Hematopoietic multipotent progenitor cell treated with erythropoietin and hydrocortisone succinate and interleukin-3 and kit ligand, for 17 days (in vitro differentiated cells): ENCODE measurements around the gene HSD17B4.
A peak's percentile ranks its signal among the peaks of the same experiment; 100 is the strongest.
"Not testable (repeated sequence)": the region's sequence is repeated elsewhere in the genome, so short reads cannot be mapped to it uniquely, and the experiment has no call there.

ENCODE experiments used
- DNase-seq: peaks from one replicate; pipeline ENCODE4 v3.0.0-alpha.2; 2015; ENCODE audit warnings: low spot score

The HSD17B4 gene

DNA sequence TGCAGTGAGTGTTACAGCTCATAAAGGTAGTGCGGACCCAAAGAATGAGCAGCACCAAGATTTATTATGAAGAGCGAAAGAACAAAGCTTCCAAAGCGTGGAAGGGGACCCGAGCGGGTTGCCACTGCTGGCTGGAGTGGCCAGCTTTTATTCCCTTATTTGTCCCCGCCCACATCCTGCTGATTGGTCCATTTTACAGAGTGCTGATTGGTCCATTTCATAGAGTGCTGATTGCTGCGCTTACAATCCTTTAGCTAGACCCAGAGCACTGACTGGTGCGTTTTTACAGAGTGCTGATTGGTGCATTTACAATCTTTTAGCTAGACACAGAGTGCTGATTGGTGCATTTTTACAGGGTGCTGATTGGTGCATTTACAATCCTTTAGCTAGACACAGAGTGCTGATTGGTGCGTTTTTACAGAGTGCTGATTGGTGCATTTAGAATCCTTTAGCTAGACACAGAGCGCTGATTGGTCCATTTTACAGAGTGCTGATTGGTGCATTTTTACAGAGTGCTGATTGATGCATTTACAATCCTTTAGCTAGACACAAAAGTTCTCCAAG lies 19.5 kb upstream of the HSD17B4 start:
- not testable (repeated sequence) for DNase-seq

DNA sequence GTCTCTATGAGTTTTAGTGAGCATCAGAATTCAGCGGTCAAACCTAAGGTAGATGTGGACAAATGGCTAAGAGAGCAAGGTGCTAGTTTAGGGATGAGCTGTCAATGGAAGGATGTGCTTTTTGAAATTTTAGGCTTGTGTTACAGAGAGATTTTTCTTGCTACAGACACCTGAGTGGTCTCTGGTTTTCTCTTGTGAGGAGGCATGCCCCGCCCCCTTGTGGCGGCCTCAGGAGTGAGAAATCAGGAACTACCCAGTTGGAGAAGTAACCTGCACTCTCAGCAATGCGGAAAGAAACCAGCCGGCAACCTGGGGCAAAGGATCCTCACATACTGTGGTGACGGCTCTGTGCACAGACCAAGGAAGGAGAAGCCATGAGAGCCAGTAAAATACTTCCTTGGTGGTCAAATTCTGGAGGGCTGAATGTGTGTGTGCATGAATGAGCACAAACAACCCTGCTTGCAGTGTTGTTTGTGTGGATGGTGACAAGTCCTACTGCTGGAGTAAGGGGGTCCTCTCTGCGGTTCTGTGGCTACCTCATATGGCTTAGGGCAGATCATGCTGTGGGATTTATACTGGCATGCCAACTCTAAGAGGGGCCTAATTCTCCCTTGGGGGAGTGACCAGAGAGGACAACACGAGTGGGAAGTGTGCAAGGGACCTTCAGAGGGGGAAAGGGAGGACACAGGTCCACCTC lies 16.7 kb upstream of the HSD17B4 start:
- DNase-seq, result peak; percentile 62

DNA sequence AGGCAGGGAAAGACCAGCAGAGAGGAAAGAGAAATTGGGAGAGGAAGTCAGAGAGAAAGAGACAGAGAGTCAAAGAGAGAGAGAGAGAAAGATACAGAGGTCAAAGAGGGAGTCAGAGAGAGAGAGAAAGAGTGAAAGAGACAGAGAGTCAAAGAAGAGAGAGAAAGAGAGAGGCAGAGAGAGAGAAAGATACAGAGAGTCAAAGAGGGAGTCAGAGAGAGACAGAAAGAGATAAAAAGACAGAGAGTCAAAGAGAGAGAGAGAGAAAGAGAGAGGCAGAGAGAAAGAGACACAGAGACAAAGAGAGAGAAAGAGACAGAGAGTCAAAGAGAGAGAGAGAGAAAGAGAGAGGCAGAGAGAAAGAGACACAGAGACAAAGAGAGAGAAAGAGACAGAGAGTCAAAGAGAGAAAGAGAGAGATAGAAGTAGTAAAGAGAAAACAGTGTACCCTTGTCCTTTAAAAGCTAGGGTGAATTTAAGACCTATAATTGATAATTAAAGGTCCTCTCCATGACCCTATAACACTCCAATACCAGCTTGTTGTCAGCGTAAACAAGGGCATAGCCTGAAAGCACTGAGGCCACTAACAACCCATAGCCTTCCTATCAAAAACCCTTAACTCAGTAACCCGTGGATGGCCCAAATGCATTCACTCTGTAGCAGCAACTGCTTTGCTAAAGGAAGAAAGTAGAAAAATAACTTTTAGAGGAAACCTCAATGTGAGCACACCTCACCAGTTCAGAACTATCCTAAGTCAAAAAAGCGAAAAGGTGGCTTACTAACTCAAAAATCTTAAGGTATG lies 14.3 kb upstream of the HSD17B4 start:
- peak; percentile 27 for DNase-seq

DNA sequence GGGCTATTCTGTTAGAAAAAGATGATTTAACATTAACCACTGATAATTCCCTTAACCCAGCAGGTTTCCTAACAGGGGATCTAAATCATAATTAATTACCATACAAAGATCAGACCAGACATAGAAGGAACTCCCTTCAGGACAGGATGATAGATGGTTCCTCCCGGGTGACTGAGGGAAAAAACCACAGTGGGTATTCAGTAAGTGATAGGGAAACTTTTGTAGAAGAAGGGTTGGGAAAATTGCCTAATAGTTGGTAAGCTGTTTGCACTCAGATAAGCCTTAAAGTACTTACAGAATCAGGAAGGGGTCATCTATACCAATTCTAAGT lies 13.7 kb upstream of the HSD17B4 start:
- DNase-seq, result peak; percentile 39

DNA sequence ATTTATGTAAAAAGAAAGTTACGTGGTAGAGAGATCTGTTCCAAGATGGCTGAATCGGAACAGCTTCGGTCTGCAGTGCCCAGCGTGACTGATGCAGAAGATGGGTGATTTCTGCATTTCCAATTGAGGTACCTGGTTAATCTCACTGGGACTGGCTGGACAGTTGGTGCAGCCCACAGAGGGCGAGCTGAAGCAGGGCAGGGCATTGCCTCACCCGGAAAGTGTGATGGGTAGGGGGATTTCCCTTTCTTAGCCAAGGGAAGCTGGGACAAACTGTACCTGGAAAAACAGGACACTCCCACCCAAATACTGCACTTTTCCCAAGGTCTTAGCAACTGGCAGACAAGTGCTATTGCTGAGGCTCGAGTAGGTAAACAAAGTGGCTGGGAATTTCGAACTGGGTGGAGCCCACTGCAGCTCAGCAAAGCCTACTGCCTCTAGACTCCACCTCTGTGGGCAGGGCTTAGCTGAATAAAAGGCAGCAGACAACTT lies 13.1 kb upstream of the HSD17B4 start:
- peak; percentile 63 for DNase-seq

DNA sequence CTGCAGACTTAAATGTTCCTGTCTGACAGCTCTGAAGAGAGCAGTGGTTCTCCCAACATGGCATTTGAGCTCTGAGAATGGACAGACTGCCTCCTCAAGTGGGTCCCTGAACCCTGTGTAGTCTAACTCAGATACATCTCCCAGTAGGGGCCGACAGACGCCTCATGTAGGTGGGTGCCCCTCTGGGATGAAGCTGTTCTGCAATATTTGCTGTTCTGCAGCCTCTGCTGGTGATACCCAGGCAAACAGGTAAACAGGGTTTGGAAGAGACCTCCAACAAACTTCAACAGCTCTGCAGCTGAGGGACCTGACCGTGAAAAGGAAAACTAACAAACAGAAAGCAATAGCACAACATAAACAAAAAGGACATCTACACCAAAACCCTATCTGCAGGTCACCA lies 12.7 kb upstream of the HSD17B4 start:
- DNase-seq, result not testable (repeated sequence)

DNA sequence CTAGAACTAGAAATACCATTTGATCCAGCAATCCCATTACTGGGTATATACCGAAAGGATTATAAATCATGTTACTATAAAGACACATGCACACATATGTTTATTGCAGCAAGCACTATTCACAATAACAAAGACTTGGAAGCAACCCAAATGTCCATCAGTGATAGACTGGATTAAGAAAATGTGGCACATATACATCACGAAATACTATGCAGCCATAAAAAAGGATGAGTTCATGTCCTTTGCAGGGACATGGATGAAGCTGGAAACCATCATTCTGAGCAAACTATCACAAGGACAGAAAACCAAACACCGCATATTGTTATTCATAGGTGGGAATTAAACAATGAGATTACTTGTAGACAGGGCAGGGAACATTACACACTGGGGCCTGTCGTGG lies 7.7 kb upstream of the HSD17B4 start:
- not testable (repeated sequence) for DNase-seq

DNA sequence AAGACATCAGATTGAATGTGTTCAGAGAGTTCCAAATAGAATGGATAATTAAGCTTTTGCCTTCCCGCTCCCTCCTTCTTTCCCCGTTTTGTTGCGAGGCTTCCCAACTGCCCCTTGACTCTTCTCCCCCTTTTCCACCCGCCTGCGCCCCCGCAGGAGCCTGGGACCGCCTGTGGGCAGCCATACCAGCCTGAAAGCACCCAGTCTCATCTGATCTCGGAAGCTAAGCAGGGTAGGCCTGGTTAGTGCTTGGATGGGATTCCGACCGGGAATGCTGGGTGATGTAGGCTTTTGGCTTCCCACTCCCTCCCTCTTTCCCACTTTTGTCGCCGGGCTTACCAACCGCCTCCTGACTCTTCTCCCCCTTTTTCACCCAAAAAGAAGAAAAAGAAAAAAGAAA lies 6.8 kb upstream of the HSD17B4 start:
- DNase-seq, result no peak

DNA sequence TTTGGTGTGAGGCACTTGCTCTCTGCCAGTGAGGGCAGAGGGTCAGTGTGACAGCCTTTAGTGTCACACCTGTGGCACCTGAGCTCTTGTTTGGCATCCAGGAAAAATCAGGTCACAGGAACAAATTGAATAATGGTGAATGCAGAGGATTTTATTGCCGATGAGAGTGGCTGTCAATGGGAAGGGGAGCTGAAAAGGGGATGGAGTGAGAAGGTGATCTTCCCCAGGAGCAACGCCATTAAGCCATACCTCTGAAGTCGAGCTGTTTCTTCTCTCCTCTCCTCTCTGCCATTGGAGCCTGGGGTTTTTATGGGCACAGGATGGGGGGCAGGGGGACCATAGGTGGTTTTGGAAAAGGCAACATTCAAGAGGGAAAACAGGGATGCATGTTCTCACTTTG lies 2.4 kb upstream of the HSD17B4 start:
- DNase-seq, result no peak

DNA sequence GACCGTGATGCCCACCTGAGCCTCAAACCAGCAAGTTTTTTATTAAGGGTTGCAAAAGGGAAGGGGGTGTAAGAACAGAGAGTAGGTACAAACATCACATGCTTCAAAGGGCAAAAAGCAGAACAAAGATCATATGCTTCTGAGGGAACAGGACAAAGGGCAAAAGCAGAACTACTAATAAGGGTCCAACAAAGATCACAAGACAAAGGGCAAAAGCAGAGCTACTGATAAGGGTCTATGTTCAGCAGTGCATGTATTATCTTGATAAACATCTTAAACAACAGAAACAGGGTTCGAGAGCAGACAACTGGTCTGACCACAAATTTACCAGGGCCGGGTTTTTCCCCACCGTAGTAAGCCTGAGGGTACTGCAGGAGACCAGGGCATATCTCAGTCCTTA lies 1.7 kb upstream of the HSD17B4 start:
- DNase-seq, result not testable (repeated sequence)

DNA sequence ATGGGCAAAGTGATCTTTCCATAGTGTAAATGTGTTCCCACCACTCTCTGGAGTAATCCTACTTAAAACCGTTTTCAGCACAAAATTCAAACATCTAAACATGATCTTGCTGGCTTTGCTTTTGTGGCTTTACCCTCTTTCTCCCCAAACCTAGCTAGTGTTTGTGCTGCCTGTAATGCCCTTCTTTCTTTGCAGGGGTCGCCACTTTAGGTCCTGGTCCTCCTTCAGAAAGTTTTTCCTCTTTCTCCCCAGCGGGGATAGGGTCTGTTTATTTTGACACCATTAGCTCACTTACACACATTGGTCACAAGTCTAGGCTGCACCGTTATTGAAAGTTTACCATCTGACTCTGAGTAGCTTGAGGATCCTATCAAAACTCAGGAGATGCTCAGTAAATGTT lies 736 bp upstream of the HSD17B4 start:
- DNase-seq, result no peak

DNA sequence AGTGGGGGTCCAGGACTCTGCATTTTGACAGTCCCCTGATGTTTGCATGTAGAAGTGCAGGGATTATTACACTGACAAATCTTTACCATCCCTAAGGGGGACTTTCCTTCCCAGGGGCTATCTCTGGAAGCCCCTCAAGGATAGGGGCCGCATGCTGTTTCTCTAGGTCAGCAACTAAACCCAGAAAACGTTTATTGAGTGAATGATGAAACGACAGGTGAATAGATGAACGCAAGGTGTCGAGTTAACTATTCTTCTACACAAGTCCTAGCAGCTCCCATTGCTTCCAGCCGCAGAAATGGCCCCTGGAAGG lies 281 bp upstream of the HSD17B4 start:
- DNase-seq, result no peak

DNA sequence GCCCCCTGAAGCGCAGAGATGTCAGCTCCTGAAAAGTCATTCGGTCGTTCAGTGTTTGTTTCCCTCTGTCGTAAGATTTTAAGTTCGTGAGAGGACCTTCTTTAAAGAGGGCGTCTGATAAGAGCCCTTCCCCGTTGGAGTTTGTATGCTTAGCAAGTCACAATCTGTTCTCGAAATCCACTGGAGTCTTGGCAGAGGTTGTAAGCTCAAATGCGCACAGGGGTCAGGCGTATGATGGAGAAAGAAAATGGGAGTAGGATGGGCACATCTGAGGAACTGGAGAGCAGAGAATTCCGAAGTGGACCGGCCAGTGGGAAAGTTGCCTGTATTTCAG lies 710 bp downstream of the HSD17B4 start:
- peak; percentile 35 for DNase-seq

DNA sequence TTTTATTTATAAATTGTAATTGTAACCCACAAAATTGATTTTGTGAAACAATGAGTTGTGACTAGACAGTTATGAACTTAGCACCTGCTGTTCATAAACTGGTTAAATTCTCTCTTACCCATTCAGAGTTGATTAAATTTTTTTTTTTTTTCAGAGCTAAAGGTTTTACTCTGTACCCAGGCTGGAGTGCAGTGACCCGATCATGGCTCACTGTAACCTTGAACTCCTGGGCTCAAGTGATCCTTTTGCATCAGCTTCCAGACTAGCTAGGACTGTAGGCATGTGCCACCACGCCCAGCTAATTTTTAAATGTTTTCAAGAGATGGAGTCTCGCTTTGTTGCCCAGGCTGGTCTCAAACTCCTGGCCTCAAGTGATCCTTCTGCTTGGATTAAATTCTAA lies 1.9 kb downstream of the HSD17B4 start:
- no peak for DNase-seq

DNA sequence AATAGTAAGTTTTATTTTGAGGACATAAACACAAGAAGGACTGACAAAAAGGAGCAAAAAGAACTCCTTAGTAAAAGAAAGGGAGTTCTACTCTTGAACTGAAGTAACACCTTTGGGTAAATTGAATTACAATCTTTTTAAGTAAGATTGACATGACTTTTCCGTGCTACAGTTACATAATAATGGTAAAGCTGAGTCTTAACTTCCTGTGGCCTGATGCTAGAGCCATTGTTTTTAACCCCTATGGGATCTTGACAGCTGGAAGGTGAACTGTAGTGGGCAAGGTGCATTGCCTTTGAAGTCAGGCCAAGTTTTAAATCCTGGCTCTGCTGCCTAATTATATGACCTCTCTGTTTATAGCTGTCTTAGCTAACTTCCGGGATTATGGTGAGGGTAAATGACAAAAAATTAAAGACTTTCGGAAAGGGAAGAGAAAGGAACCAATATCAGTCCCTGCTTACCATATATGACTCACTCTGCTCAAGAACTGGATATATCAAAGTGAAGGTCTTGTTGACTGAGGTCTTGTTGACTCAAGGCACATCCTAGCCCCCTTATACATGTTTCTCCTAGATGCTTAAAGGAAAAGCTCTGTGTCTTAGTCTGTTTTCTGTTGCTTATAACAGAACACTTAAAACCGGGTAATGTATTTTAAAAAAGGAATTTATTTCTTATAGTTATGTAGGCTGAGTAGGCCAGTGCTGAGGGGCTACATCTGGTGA lies 6.8 kb downstream of the HSD17B4 start:
- no peak for DNase-seq

DNA sequence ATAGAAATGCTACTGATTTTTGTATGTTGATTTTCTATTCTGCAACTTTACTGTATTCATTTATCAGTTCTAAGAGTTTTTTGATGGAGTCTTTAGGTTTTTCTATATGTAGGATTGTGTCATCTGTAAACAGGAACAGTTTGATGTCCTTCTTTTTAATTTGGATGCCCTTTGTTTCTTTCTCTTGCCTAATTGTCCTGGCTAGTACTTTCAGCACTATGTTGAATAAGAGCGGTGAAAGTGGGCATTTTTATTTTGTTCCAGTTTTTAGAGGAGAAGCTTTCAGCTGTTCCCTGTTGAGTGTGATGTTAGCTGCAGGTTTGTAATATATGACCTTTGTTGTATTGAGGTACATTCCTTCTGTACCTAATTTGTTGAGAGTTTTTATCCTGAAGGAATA lies 13.3 kb downstream of the HSD17B4 start:
- no peak for DNase-seq

DNA sequence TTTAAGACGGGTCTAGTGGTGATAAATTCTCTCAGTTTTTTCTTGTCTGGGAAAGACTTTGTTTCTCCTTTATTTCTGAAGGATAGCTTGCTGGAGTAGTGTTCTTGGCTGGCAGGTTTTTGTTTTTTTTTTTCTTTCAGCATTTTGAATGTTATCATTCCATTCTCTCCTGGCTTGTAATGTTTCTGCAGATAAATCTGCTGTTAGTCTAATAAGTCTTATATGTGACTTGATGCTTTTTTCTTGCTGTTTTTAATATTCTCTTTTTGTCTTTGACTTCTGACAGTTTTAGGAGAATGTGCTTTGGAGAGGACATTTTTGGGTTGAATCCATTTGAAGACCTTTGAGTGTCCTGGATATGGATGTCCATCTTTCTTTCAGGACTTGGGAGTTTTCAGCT lies 16.0 kb downstream of the HSD17B4 start:
- no peak for DNase-seq

DNA sequence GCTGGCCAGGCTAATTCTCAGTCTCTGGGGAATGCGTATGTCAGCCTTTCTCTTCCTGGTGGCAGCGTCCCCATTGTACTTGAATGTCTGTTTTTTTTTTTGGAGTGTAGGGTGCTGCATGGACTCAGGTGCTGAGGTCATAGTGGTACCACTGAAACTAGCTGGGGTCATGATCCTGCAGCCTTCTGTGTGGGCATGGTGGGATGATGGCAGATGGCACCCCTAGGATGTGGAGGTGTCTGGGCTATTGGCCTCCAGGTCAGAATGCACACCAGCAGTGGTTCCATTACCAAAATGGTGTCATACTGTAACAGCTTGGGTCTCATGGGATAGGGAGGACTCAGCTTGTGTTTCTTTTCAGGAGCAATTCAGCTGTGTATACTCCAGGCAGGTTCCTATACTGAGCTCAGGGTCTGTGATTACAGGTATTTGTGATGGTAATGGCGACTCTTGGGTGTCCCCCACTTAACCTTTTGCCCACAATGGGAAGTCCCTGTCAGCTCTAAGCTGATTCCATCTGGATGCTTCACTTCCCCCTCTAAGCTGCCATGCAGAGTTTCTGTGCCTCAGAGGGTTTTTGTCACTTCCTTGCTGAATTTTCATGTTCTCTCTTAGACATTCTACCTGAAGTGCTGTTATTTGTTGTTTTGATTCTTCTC lies 17.9 kb downstream of the HSD17B4 start:
- DNase-seq, result no peak

DNA sequence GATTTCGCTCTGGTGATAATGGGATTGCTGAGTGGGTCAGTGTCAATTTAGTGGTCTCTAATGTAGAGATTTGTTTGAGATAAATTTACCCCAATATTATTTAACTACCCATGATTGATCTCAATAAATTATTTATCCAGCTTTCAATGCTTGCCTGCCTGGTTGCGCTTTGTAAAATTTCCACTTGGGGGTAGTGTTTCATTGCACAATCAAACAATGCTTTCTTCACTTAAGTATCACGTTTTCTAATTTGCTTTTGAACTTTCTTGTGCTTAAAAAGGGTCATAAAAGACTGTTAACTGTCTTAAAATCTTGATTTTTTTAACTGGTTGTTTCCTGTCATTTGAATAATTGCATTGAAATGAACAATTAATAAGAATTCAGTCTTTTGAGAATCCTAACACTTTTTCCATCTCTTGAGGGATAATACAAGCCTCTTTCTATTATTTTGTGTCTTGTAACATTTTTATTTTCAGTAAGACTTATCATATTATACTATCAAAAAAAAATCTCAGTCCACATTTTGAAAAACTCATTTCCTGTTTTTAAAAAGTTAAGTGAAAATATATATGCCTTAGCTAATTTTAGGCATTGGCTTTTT lies 18.7 kb downstream of the HSD17B4 start:
- no peak for DNase-seq

DNA sequence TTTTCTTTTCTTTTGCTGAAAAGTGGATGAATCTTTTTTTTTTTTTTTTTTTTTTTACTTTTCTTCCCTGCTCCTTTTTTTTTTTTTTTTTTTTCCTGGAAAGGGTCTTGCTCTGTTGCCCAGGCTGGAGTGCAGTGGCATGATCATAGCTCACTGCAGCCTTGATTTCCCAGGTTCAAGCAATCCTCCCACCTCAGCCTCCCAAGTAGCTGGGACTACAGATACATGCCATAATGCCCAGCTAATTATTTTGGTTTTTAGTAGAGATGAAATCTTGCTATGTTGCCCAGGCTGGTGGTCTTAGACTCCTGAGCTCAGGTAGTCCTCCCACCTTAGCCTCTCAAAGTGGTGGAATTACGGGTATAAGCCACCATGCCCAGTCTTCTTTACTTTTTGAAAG lies 20.9 kb downstream of the HSD17B4 start:
- no peak for DNase-seq

DNA sequence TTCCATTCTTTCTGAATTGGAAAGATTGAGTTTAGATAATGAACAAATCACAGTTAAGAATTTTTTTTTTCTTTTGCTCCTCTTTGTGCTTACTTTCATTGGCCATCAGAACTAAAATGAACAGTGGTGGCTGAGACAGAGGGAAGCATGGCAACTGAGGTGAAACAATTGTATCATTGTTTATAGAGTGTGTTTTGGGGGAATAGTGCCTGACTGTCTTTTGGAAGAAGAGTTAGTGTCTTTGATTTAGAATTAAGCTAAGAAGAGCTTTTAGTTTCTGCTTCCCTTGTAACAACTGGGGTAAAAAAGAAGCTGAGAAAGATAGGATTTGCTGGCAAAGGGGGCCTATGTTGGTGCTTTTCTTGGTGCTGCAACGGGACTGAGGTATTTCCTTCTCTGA lies 24.0 kb downstream of the HSD17B4 start:
- no peak for DNase-seq

DNA sequence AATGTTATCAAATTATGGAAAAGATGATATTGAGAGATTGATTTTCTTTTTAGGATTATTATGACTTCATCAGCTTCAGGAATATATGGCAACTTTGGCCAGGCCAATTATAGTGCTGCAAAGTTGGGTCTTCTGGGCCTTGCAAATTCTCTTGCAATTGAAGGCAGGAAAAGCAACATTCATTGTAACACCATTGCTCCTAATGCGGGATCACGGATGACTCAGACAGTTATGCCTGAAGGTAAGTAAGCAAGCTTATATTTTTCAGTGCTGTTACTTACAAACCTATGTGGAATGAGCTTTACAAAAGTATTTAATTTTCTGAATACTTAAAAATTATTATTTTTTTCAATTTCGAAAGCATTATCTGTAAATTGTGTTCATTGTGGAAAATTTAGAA lies 26.5 kb downstream of the HSD17B4 start:
- no peak for DNase-seq
